Psoas muscle (tissue), 8 donors: Measurements from ENCODE around the gene CTNNBIP1. TPM values are rescaled to one million over a fixed set of nuclear protein-coding genes. Genes with fewer than 3 reads are reported as not detected.

Experiments
- ATAC-seq, 4 donors: fragments of 200-7000 bp; cut with Tn5 transposase; one replicate each; pipeline ENCODE4 v1.9.1; 2020; ENCODE audit warnings: moderate library complexity in 3 of 4, mild to moderate bottlenecking in 2 of 4
- DNase-seq, 2 donors: peaks; one replicate each; pipeline ENCODE4 v3.0.0-alpha.2; 2020
- H3K27ac ChIP-seq: fragments of 200-600 bp; one replicate; pipeline ENCODE4 v1.8.0; 2022
- H3K27me3 ChIP-seq, 3 donors: fragments of 200-600 bp in 1 of 3; one replicate each; pipeline versions ENCODE4 v1.6.1 to v1.8.0; 2013 to 2022; ENCODE audit warnings: low read length in 2 of 3, mild to moderate bottlenecking in 2 of 3, moderate library complexity in 1 of 3; ENCODE audit not compliant: insufficient read depth in 3 of 3
- H3K36me3 ChIP-seq, 2 donors: fragments of 200-600 bp in 1 of 2; one replicate each; pipeline versions ENCODE4 v1.6.1 to v1.8.0; 2013 to 2022; ENCODE audit warnings: low read depth in 1 of 2, mild to moderate bottlenecking in 1 of 2, moderate library complexity in 1 of 2; ENCODE audit not compliant: insufficient read depth in 1 of 2
- H3K4me1 ChIP-seq: fragments of 200-600 bp; one replicate; pipeline ENCODE4 v1.8.0; 2022
- H3K4me3 ChIP-seq: fragments of 200-600 bp; one replicate; pipeline ENCODE4 v1.8.0; 2022; ENCODE audit warnings: mild to moderate bottlenecking
- H3K9me3 ChIP-seq: fragments of 200-600 bp; one replicate; pipeline ENCODE4 v1.8.0; 2022
- WGBS, 3 donors: extraction: QIAGEN DNeasy Blood & Tissue Kit; methylation state at CpG; one replicate each; pipeline versions ENCODE4 v1.1.6 to v1.1.7; 2013; 5-methylcytosine and 5-hydroxymethylcytosine counted together
- intact Hi-C, 2 donors: fragments of 100-400 bp; cut with DNase I; formaldehyde crosslinking; loops; one replicate each; pipeline versions ENCODE4 v1.11.0 to v1.14.2; 2022
- polyA plus RNA-seq, 3 donors: library from polyadenylated mRNA; stranded (reverse); fragments of 200-250 nt; gene quantifications; one replicate each; pipeline ENCODE4 v1.2.3, GENCODE V29; 2013
- total RNA-seq, 4 donors: library from RNA; stranded (reverse); fragmentation: NEBNext Ultra II Directional in 2 of 4; extraction: Animal tissue kit (Norgen Biotek cat#: 25700) in 2 of 4; gene quantifications; one replicate each; pipeline versions ENCODE4 v1.2.1 to v1.2.4, GENCODE V29; 2021 to 2023
- TF ChIP-seq, protein P1 (sequence below): fragments of 200-600 bp; IDR thresholded peaks from one replicate; pipeline ENCODE4 v1.8.0; 2022; ENCODE audit warnings: antibody characterized with exemption
- donor health status: healthy with polysubstance abuse.
- donor health status: DM: no; HTN: no; CAD: no; lungs with moderate emphysema.
- donor health status: Bipolar disorder and iron deficiency.
- donor health status: healthy.
- donor health status: DM: yes; HTN: yes; CAD: no.
- donor health status: DM: no; HTN: no; CAD: no.
- donor health status: DM: no; HTN: no; CAD: no.
- donor health status: DM: yes; HTN: yes; CAD: no.

The CTNNBIP1 gene
- total and polyA plus RNA-seq, 7 donors = 5.9 to 18.5 (median 12.7) TPM

GRCh38 chr1:9848022-9848421 lies 62.0 kb downstream of the CTNNBIP1 start:
- H3K27ac ChIP-seq = no peak overlapping the region
- TF ChIP-seq, protein P1, sequence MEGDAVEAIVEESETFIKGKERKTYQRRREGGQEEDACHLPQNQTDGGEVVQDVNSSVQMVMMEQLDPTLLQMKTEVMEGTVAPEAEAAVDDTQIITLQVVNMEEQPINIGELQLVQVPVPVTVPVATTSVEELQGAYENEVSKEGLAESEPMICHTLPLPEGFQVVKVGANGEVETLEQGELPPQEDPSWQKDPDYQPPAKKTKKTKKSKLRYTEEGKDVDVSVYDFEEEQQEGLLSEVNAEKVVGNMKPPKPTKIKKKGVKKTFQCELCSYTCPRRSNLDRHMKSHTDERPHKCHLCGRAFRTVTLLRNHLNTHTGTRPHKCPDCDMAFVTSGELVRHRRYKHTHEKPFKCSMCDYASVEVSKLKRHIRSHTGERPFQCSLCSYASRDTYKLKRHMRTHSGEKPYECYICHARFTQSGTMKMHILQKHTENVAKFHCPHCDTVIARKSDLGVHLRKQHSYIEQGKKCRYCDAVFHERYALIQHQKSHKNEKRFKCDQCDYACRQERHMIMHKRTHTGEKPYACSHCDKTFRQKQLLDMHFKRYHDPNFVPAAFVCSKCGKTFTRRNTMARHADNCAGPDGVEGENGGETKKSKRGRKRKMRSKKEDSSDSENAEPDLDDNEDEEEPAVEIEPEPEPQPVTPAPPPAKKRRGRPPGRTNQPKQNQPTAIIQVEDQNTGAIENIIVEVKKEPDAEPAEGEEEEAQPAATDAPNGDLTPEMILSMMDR = no peak
- H3K9me3 ChIP-seq = no peaks in the 10 kb centered on the region
- no peaks in the 10 kb centered on the region for H3K4me1 ChIP-seq
- peaks cover 0 to 3% of the 10 kb centered on the region in 2 donors for H3K36me3 ChIP-seq
- ATAC-seq = no peak
- DNase-seq = no peak
- 79 to 87% (median 79%) methylated on average over 8 of the region's 8 CpGs for WGBS, 3 donors
- intact Hi-C loops = no loop called here
- no peak overlapping the region for H3K4me3 ChIP-seq
- no peaks in the 10 kb centered on the region for H3K27me3 ChIP-seq

- TF ChIP-seq, protein P1 = no peak
- no peak for ATAC-seq
- no peak overlapping the region for H3K4me3 ChIP-seq
- H3K27ac ChIP-seq = no peak overlapping the region
- no peaks in the 10 kb centered on the region for H3K9me3 ChIP-seq
- no peaks in the 10 kb centered on the region for H3K4me1 ChIP-seq
- DNase-seq = no peak
- H3K27me3 ChIP-seq = no peaks in the 10 kb centered on the region
- WGBS, 3 donors = 87 to 93% (median 92%) methylated on average over 2 of the region's 2 CpGs
- H3K36me3 ChIP-seq = no peaks in the 10 kb centered on the region
- intact Hi-C loops = no loop called here
These were observed 62.8 kb downstream of the CTNNBIP1 start for GRCh38 chr1:9847269-9847668.

GRCh38 chr1:9846611-9847171 lies 63.4 kb downstream of the CTNNBIP1 start:
- ATAC-seq = no peak
- DNase-seq = peak in 1 of 2 donors; percentile 39
- intact Hi-C loops = no loop called here
- Histone ChIP-seq H3K36me3 (no peaks in the 10 kb centered on the region), H3K27ac (no peak overlapping the region), H3K4me1 (no peaks in the 10 kb centered on the region), H3K9me3 (no peaks in the 10 kb centered on the region), H3K4me3 (no peak overlapping the region), H3K27me3 (no peaks in the 10 kb centered on the region)
- TF ChIP-seq, protein P1 = no peak
- 69 to 77% (median 70%) methylated on average over 17 of the region's 17 CpGs for WGBS, 3 donors

DNA sequence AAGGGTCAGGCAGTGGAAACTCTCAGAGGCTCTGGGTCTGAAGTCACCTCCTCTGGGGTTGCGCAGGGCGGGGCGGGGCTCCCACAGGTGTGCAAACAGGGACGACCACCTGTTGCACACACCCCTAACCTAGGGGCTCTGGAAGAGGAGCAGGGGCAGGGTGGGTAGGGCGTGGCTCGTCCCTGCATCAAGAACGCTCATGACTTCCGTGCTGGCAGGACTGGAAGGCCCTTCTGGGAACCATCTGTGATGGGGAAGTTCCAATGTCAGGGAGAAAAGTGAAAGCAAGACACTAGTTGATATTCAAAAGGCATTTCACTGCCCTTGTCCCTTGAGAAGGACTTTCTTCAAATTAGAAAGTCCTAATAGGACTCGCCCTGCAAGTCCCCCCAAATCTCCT lies 64.2 kb downstream of the CTNNBIP1 start:
- peak in 1 of 2 donors; percentile 36 for DNase-seq
- Histone ChIP-seq H3K4me3 (no peak overlapping the region), H3K27me3 (no peaks in the 10 kb centered on the region), H3K9me3 (no peaks in the 10 kb centered on the region), H3K4me1 (no peaks in the 10 kb centered on the region), H3K27ac (no peak overlapping the region), H3K36me3 (no peaks in the 10 kb centered on the region)
- TF ChIP-seq, protein P1 = no peak
- intact Hi-C loops = no loop called here
- 70 to 78% (median 73%) methylated on average over 9 of the region's 9 CpGs for WGBS, 3 donors
- no peak for ATAC-seq

GRCh38 chr1:9844756-9845155 lies 65.3 kb downstream of the CTNNBIP1 start:
- 82 to 93% (median 92%) methylated on average over 4 to 7 of the region's 7 CpGs for WGBS, 3 donors
- no peaks in the 10 kb centered on the region for H3K27me3 ChIP-seq
- no peak overlapping the region for H3K27ac ChIP-seq
- TF ChIP-seq, protein P1 = no peak
- H3K36me3 ChIP-seq = no peaks in the 10 kb centered on the region
- no peaks in the 10 kb centered on the region for H3K9me3 ChIP-seq
- ATAC-seq (no peak), DNase-seq (peak in 1 of 2 donors; percentile 36)
- intact Hi-C loops = no loop called here
- no peak overlapping the region for H3K4me3 ChIP-seq
- H3K4me1 ChIP-seq = no peaks in the 10 kb centered on the region
